ENCODE results near the gene FANCF. TPM values are rescaled to one million over a fixed set of nuclear protein-coding genes. Genes with fewer than 3 reads are reported as not detected.

Gene FANCF
- total and polyA plus RNA-seq, 9 donors, result 4.0 to 7.7 (median 5.4) TPM

- no CpG with 5 or more reads among the region's 6 CpGs for WGBS (ENCODE audit: insufficient coverage)
- H3K4me1 ChIP-seq (ENCODE audit: control insufficient read depth, insufficient read depth, low read length), result peaks cover 5% of the 10 kb centered on the region
Observed at GRCh38 chr11:22627421-22627820, 1.8 kb upstream of the FANCF start.

GRCh38 chr11:22626573-22627239 lies 1.1 kb upstream of the FANCF start:
- no peaks in the 10 kb centered on the region for H3K9me3 ChIP-seq (replicated peaks; ENCODE audit: control insufficient read depth, low read depth, low read length)
- H3K36me3 ChIP-seq (ENCODE audit: control insufficient read depth, insufficient read depth, low read length), result no peaks in the 10 kb centered on the region
- H3K4me3 ChIP-seq (ENCODE audit: low read length), result no peak overlapping the region
- no CpG with 5 or more reads among the region's 14 CpGs for WGBS (ENCODE audit: insufficient coverage)
- DNase-seq, result no peak
- H3K27ac ChIP-seq (ENCODE audit: low read length), result no peak overlapping the region
- no peaks in the 10 kb centered on the region for H3K27me3 ChIP-seq (ENCODE audit: control insufficient read depth, insufficient read depth, low read length)
- H3K4me1 ChIP-seq (ENCODE audit: control insufficient read depth, insufficient read depth, low read length), result peaks cover 5% of the 10 kb centered on the region

More at GRCh38 chr11:22627421-22627820, 1.8 kb upstream of the FANCF start:
- H3K27me3 ChIP-seq (ENCODE audit: control insufficient read depth, insufficient read depth, low read length), result no peaks in the 10 kb centered on the region
- no peak overlapping the region for H3K27ac ChIP-seq (ENCODE audit: low read length)
- H3K36me3 ChIP-seq (ENCODE audit: control insufficient read depth, insufficient read depth, low read length), result no peaks in the 10 kb centered on the region
- no peaks in the 10 kb centered on the region for H3K9me3 ChIP-seq (replicated peaks; ENCODE audit: control insufficient read depth, low read depth, low read length)
- DNase-seq, result no peak
- no peak overlapping the region for H3K4me3 ChIP-seq (ENCODE audit: low read length)

GRCh38 chr11:22624742-22625447 lies 728 bp downstream of the FANCF start:
- no peaks in the 10 kb centered on the region for H3K36me3 ChIP-seq (ENCODE audit: control insufficient read depth, insufficient read depth, low read length)
- H3K9me3 ChIP-seq (replicated peaks; ENCODE audit: control insufficient read depth, low read depth, low read length), result no peaks in the 10 kb centered on the region
- peaks cover 5% of the 10 kb centered on the region for H3K4me1 ChIP-seq (ENCODE audit: control insufficient read depth, insufficient read depth, low read length)
- DNase-seq, result peak; percentile 84
- 2% methylated on average over 30 of the region's 31 CpGs for WGBS (ENCODE audit: insufficient coverage)
- H3K4me3 ChIP-seq (ENCODE audit: low read length), result peak overlapping the region; percentile 94
- no peaks in the 10 kb centered on the region for H3K27me3 ChIP-seq (ENCODE audit: control insufficient read depth, insufficient read depth, low read length)
- peak overlapping the region; percentile 95 for H3K27ac ChIP-seq (ENCODE audit: low read length)

GRCh38 chr11:22617868-22618267 lies 7.8 kb downstream of the FANCF start:
- no peak for DNase-seq
- no peak overlapping the region for H3K4me3 ChIP-seq (ENCODE audit: low read length)
- no peaks in the 10 kb centered on the region for H3K9me3 ChIP-seq (replicated peaks; ENCODE audit: control insufficient read depth, low read depth, low read length)
- H3K27ac ChIP-seq (ENCODE audit: low read length), result no peak overlapping the region
- no peaks in the 10 kb centered on the region for H3K36me3 ChIP-seq (ENCODE audit: control insufficient read depth, insufficient read depth, low read length)
- no peaks in the 10 kb centered on the region for H3K27me3 ChIP-seq (ENCODE audit: control insufficient read depth, insufficient read depth, low read length)
- WGBS (ENCODE audit: insufficient coverage), result no CpG with 5 or more reads among the region's 5 CpGs
- H3K4me1 ChIP-seq (ENCODE audit: control insufficient read depth, insufficient read depth, low read length), result no peaks in the 10 kb centered on the region

- no peaks in the 10 kb centered on the region for H3K9me3 ChIP-seq (replicated peaks; ENCODE audit: control insufficient read depth, low read depth, low read length)
- no peak for DNase-seq
- no peak overlapping the region for H3K4me3 ChIP-seq (ENCODE audit: low read length)
- no CpG with 5 or more reads among the region's 1 CpG for WGBS (ENCODE audit: insufficient coverage)
- no peak overlapping the region for H3K27ac ChIP-seq (ENCODE audit: low read length)
- no peaks in the 10 kb centered on the region for H3K4me1 ChIP-seq (ENCODE audit: control insufficient read depth, insufficient read depth, low read length)
- no peaks in the 10 kb centered on the region for H3K27me3 ChIP-seq (ENCODE audit: control insufficient read depth, insufficient read depth, low read length)
- H3K36me3 ChIP-seq (ENCODE audit: control insufficient read depth, insufficient read depth, low read length), result no peaks in the 10 kb centered on the region
Observed at GRCh38 chr11:22603933-22604332, 21.7 kb downstream of the FANCF start.

- H3K27me3 ChIP-seq (ENCODE audit: control insufficient read depth, insufficient read depth, low read length), result no peaks in the 10 kb centered on the region
- no peak overlapping the region for H3K4me3 ChIP-seq (ENCODE audit: low read length)
- no peaks in the 10 kb centered on the region for H3K9me3 ChIP-seq (replicated peaks; ENCODE audit: control insufficient read depth, low read depth, low read length)
- no peaks in the 10 kb centered on the region for H3K36me3 ChIP-seq (ENCODE audit: control insufficient read depth, insufficient read depth, low read length)
- no peak for DNase-seq
- no peak overlapping the region for H3K27ac ChIP-seq (ENCODE audit: low read length)
- no peaks in the 10 kb centered on the region for H3K4me1 ChIP-seq (ENCODE audit: control insufficient read depth, insufficient read depth, low read length)
Observed at GRCh38 chr11:22602504-22602903, 23.1 kb downstream of the FANCF start.

GRCh38 chr11:22599458-22599857 lies 26.2 kb downstream of the FANCF start:
- Histone ChIP-seq H3K4me1 (ENCODE audit: control insufficient read depth, insufficient read depth, low read length) (no peaks in the 10 kb centered on the region), H3K27me3 (ENCODE audit: control insufficient read depth, insufficient read depth, low read length) (no peaks in the 10 kb centered on the region), H3K27ac (ENCODE audit: low read length) (no peak overlapping the region), H3K36me3 (ENCODE audit: control insufficient read depth, insufficient read depth, low read length) (no peaks in the 10 kb centered on the region), H3K4me3 (ENCODE audit: low read length) (no peak overlapping the region), H3K9me3 (replicated peaks; ENCODE audit: control insufficient read depth, low read depth, low read length) (no peaks in the 10 kb centered on the region)
- no peak for DNase-seq
- 74% methylated on average over 4 of the region's 5 CpGs for WGBS (ENCODE audit: insufficient coverage)

GRCh38 chr11:22597062-22597461 lies 28.6 kb downstream of the FANCF start:
- no peak overlapping the region for H3K27ac ChIP-seq (ENCODE audit: low read length)
- WGBS (ENCODE audit: insufficient coverage), result no CpG with 5 or more reads among the region's 2 CpGs
- no peaks in the 10 kb centered on the region for H3K9me3 ChIP-seq (replicated peaks; ENCODE audit: control insufficient read depth, low read depth, low read length)
- no peak overlapping the region for H3K4me3 ChIP-seq (ENCODE audit: low read length)
- no peak for DNase-seq
- no peaks in the 10 kb centered on the region for H3K4me1 ChIP-seq (ENCODE audit: control insufficient read depth, insufficient read depth, low read length)
- H3K27me3 ChIP-seq (ENCODE audit: control insufficient read depth, insufficient read depth, low read length), result no peaks in the 10 kb centered on the region
- no peaks in the 10 kb centered on the region for H3K36me3 ChIP-seq (ENCODE audit: control insufficient read depth, insufficient read depth, low read length)

GRCh38 chr11:22584976-22585375 lies 40.6 kb downstream of the FANCF start:
- 42% methylated on average over 2 of the region's 2 CpGs for WGBS (ENCODE audit: insufficient coverage)
- peak; percentile 69 for DNase-seq
- Histone ChIP-seq H3K9me3 (replicated peaks; ENCODE audit: control insufficient read depth, low read depth, low read length) (no peaks in the 10 kb centered on the region), H3K27ac (ENCODE audit: low read length) (no peak overlapping the region), H3K36me3 (ENCODE audit: control insufficient read depth, insufficient read depth, low read length) (no peaks in the 10 kb centered on the region), H3K4me1 (ENCODE audit: control insufficient read depth, insufficient read depth, low read length) (no peaks in the 10 kb centered on the region), H3K4me3 (ENCODE audit: low read length) (no peak overlapping the region), H3K27me3 (ENCODE audit: control insufficient read depth, insufficient read depth, low read length) (no peaks in the 10 kb centered on the region)

GRCh38 chr11:22583963-22584492 lies 41.6 kb downstream of the FANCF start:
- no peak for DNase-seq
- H3K27me3 ChIP-seq (ENCODE audit: control insufficient read depth, insufficient read depth, low read length), result no peaks in the 10 kb centered on the region
- WGBS (ENCODE audit: insufficient coverage), result 76% methylated on average over 6 of the region's 12 CpGs
- H3K27ac ChIP-seq (ENCODE audit: low read length), result no peak overlapping the region
- H3K4me3 ChIP-seq (ENCODE audit: low read length), result no peak overlapping the region
- H3K36me3 ChIP-seq (ENCODE audit: control insufficient read depth, insufficient read depth, low read length), result no peaks in the 10 kb centered on the region
- no peaks in the 10 kb centered on the region for H3K9me3 ChIP-seq (replicated peaks; ENCODE audit: control insufficient read depth, low read depth, low read length)
- no peaks in the 10 kb centered on the region for H3K4me1 ChIP-seq (ENCODE audit: control insufficient read depth, insufficient read depth, low read length)
